Pons (tissue), 1 donor: ENCODE data around the gene PLCH2.

ENCODE experiments used
- DNase-seq: peaks from one replicate; pipeline ENCODE4 v3.0.0-alpha.2; 2016; ENCODE audit warnings: low spot score

PLCH2 gene

GRCh38 chr1:2515763-2516080 lies 39.6 kb downstream of the PLCH2 start:
- DNase-seq, result no peak

GRCh38 chr1:2516124-2516523 lies 40.0 kb downstream of the PLCH2 start:
- no peak for DNase-seq

GRCh38 chr1:2516946-2517345 lies 40.9 kb downstream of the PLCH2 start:
- DNase-seq, result no peak

- no peak for DNase-seq
Measured at GRCh38 chr1:2517966-2518365, 41.9 kb downstream of the PLCH2 start.

- DNase-seq, result no peak
Measured at GRCh38 chr1:2518528-2518927, 42.4 kb downstream of the PLCH2 start.

GRCh38 chr1:2519029-2519685 lies 43.1 kb downstream of the PLCH2 start:
- no peak for DNase-seq

- DNase-seq, result no peak
Measured at GRCh38 chr1:2519729-2520128, 43.6 kb downstream of the PLCH2 start.

GRCh38 chr1:2520206-2520605 lies 44.1 kb downstream of the PLCH2 start:
- DNase-seq, result no peak

- no peak for DNase-seq
Measured at GRCh38 chr1:2520806-2521205, 44.7 kb downstream of the PLCH2 start.

- DNase-seq, result no peak
Measured at GRCh38 chr1:2522230-2522629, 46.1 kb downstream of the PLCH2 start.

GRCh38 chr1:2523191-2523890 lies 47.3 kb downstream of the PLCH2 start:
- DNase-seq, result no peak

- DNase-seq, result no peak
Measured at GRCh38 chr1:2523891-2524609, 48.0 kb downstream of the PLCH2 start.

GRCh38 chr1:2525572-2525919 lies 49.5 kb downstream of the PLCH2 start:
- no peak for DNase-seq

- DNase-seq, result peak; percentile 92
Measured at GRCh38 chr1:2525920-2526823, 50.1 kb downstream of the PLCH2 start, which contains the start of gene PANK4. TSS of gene PANK4 (minus strand) at chr1:2526596. CDS start at chr1:2526587, 9 bp downstream.

- peak; percentile 63 for DNase-seq
Measured at GRCh38 chr1:2526824-2527555, 50.9 kb downstream of the PLCH2 start.

- no peak for DNase-seq
Measured at GRCh38 chr1:2527556-2527860, 51.4 kb downstream of the PLCH2 start.

- peak; percentile 41 for DNase-seq
Measured at GRCh38 chr1:2528016-2528415, 51.9 kb downstream of the PLCH2 start.

GRCh38 chr1:2528611-2528965 lies 52.5 kb downstream of the PLCH2 start:
- DNase-seq, result no peak

GRCh38 chr1:2528966-2529783 lies 53.1 kb downstream of the PLCH2 start:
- DNase-seq, result no peak

GRCh38 chr1:2529784-2530512 lies 53.9 kb downstream of the PLCH2 start, which contains the start of gene HES5:
TSS of gene HES5 (minus strand) at chr1:2530263. CDS start at chr1:2530164, 99 bp downstream.
- no peak for DNase-seq
